ENCODE measurements around the gene CDIP1. TPM values are rescaled to one million over a fixed set of nuclear protein-coding genes. Genes with fewer than 3 reads are reported as not detected.

The CDIP1 gene
- polyA plus RNA-seq, 3 donors: 32.3 to 35.9 (median 32.6) TPM

Other genes with a start within 250 kb of the CDIP1 start
- 10 to 100 TPM; 46.2 to 52.4 (median 50.6) TPM for gene GLIS2, start 222.7 kb downstream of the CDIP1 start, polyA plus RNA-seq (ENCODE audit: insufficient read length in 3 of 3)
- gene PAM16, start 187.5 kb downstream of the CDIP1 start, polyA plus RNA-seq (ENCODE audit: insufficient read length in 3 of 3): 10 to 100 TPM; 25.3 to 33.4 (median 30.7) TPM
- gene VASN, start 166.9 kb downstream of the CDIP1 start, polyA plus RNA-seq (ENCODE audit: insufficient read length in 3 of 3): 10 to 100 TPM; 53.6 to 74.6 (median 67.2) TPM
- 10 to 100 TPM; 21.2 to 25.0 (median 24.6) TPM for gene CORO7, start 122.2 kb downstream of the CDIP1 start, polyA plus RNA-seq (ENCODE audit: insufficient read length in 3 of 3)
- gene DNAJA3, start 112.9 kb downstream of the CDIP1 start, polyA plus RNA-seq (ENCODE audit: insufficient read length in 3 of 3): 10 to 100 TPM; 37.6 to 48.6 (median 44.2) TPM
- gene NMRAL1, start 64.1 kb downstream of the CDIP1 start, polyA plus RNA-seq (ENCODE audit: insufficient read length in 3 of 3): 10 to 100 TPM; 45.0 to 49.8 (median 48.8) TPM
- 10 to 100 TPM; 41.2 to 54.5 (median 47.8) TPM for gene HMOX2, start 62.4 kb downstream of the CDIP1 start, polyA plus RNA-seq (ENCODE audit: insufficient read length in 3 of 3)
- gene C16orf96, start 17.6 kb upstream of the CDIP1 start, polyA plus RNA-seq (ENCODE audit: insufficient read length in 3 of 3): under 1 TPM; 0.28 to 0.40 (median 0.38) TPM
- gene UBALD1, start 76.1 kb upstream of the CDIP1 start, polyA plus RNA-seq (ENCODE audit: insufficient read length in 3 of 3): 10 to 100 TPM; 23.4 to 28.5 (median 23.9) TPM
- gene MGRN1, start 86.1 kb upstream of the CDIP1 start, polyA plus RNA-seq (ENCODE audit: insufficient read length in 3 of 3): 10 to 100 TPM; 52.3 to 70.1 (median 63.2) TPM
- 10 to 100 TPM; 46.2 to 55.8 (median 55.0) TPM for gene NUDT16L1, start 154.8 kb upstream of the CDIP1 start, polyA plus RNA-seq (ENCODE audit: insufficient read length in 3 of 3)
- 10 to 100 TPM; 24.1 to 37.1 (median 35.4) TPM for gene ANKS3, start 195.5 kb upstream of the CDIP1 start, polyA plus RNA-seq (ENCODE audit: insufficient read length in 3 of 3)
- 1 to 10 TPM; 2.4 to 3.0 (median 2.6) TPM for gene DNAAF8, start 195.8 kb upstream of the CDIP1 start, polyA plus RNA-seq (ENCODE audit: insufficient read length in 3 of 3)
- 10 to 100 TPM; 17.2 to 24.1 (median 18.2) TPM for gene ZNF500, start 228.4 kb upstream of the CDIP1 start, polyA plus RNA-seq (ENCODE audit: insufficient read length in 3 of 3)
- gene SEPTIN12, start 249.6 kb upstream of the CDIP1 start, polyA plus RNA-seq (ENCODE audit: insufficient read length in 3 of 3): 10 to 100 TPM in 1 of 3 donors, not detected in 2; 12.0 TPM

Measured in renal pelvis (tissue), 3 donors.